ENCODE measurements around the gene INSYN1. TPM values are rescaled to one million over a fixed set of nuclear protein-coding genes. Genes with fewer than 3 reads are reported as not detected.

Gene INSYN1
- total and polyA plus RNA-seq, 2 of the 13 experiments (the other 11 are each of a cell fraction or from before 2014, with no cell fraction given), result not detected

DNA sequence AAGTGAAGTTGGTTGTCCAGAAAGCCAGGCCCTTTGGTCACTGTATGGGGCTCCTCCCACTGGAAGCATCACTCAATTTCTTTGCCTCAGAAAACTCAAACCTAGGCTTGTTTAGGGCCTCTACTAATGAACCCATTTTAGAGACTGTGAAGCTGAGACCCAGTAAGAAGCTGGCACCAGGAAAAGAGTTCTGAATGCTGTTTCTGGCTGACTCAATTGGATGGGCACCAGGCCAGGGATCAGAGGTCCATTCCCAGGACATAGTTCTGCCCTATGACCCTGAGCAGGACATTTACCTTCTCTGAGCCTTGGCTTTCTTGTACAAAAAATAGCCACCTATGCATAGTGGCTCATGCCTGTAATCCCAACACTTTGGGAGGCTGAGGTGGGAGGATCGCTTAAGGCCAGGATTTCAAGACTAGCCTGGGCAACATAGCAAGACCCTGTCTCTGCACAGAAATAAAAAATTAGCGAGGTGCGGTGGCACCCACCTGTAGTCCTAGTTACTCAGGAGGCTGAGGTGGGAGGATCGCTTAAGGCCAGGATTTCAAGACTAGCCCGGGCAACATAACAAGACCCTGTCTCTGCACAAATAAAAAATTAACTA lies 38.4 kb downstream of the INSYN1 start (continued):
- no peak for TF ChIP-seq ZBTB38 (CRISPR knock-in tag; IDR thresholded peaks at IDR 0.05)

DNA sequence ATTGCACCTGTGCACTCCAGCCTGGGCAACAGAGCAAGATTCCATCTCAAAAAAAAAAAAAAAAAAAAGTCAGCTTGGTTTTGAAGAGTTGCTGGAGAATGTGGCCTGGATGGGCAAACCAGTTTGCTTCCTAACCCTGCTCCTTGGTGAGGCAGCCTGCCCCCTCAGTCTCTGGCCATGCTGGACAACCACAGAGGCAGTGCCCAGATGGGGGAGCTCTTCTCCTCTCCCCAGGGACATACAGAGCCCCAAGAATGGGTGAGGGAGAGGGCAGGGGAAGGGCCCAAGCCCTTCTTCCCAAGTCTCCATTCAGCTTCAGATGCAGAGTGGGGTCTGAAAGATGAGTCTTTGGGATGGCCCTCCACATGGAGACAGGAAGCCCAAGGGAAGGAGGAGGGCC lies 41.0 kb downstream of the INSYN1 start:
- no peaks in the 10 kb centered on the region for H3K4me1 ChIP-seq (ENCODE audit: insufficient read depth, low read length)
- H3K9me3 ChIP-seq (ENCODE audit: low read length), result no peaks in the 10 kb centered on the region
- H3K27ac ChIP-seq (ENCODE audit: extremely low read length, insufficient read depth, low read length), result no peak overlapping the region
- POLR2A ChIA-PET, result no interaction called here
- H3K79me2 ChIP-seq (ENCODE audit: insufficient read depth, low read length), result no peaks in the 10 kb centered on the region
- DNase-seq (ENCODE audit: low spot score) (no peak), ATAC-seq (peak; percentile 23; the same call in 1 of the 3 replicates), FAIRE-seq (no peak)
- peaks cover 5 to 34% of the 10 kb centered on the region in 2 experiments for H3K36me3 ChIP-seq (replicated peaks in 1 of 2; ENCODE audit: control insufficient read depth in 1 of 2, insufficient read depth in 2 of 2, low read length in 2 of 2)
- in situ Hi-C loops (cut with HindIII; ENCODE audit: extremely low pct_ligation_motif_present, low pct_unique_long_range_greater_than_20kb), result no loop called here
- no peaks in the 10 kb centered on the region for H3K27me3 ChIP-seq (ENCODE audit: control insufficient read depth in 1 of 2, insufficient read depth in 2 of 2, low read length in 2 of 2)
- no peak overlapping the region for H3K4me2 ChIP-seq (ENCODE audit: low read depth, low read length)
- no peak overlapping the region for H3K9ac ChIP-seq (ENCODE audit: insufficient read depth, low read depth, low read length)
- H4K20me1 ChIP-seq (ENCODE audit: insufficient read depth, low read length), result no peaks in the 10 kb centered on the region
- BruUV-seq (replicated peaks), result no TSS peak
- H2AFZ ChIP-seq (ENCODE audit: low read length), result no peak overlapping the region
- intact Hi-C loops (cut with micrococcal nuclease; ENCODE audit: unreplicated experiment), result no loop called here
- no peak for TF ChIP-seq ZNF235 (CRISPR knock-in tag; IDR thresholded peaks at IDR 0.05; ENCODE audit: borderline replicate concordance)
- peak; percentile 15; the same call in 1 of the 2 replicates for TF ChIP-seq STAG1 (CRISPR knock-in tag; IDR thresholded peaks at IDR 0.05)
- TF ChIP-seq, protein P1, sequence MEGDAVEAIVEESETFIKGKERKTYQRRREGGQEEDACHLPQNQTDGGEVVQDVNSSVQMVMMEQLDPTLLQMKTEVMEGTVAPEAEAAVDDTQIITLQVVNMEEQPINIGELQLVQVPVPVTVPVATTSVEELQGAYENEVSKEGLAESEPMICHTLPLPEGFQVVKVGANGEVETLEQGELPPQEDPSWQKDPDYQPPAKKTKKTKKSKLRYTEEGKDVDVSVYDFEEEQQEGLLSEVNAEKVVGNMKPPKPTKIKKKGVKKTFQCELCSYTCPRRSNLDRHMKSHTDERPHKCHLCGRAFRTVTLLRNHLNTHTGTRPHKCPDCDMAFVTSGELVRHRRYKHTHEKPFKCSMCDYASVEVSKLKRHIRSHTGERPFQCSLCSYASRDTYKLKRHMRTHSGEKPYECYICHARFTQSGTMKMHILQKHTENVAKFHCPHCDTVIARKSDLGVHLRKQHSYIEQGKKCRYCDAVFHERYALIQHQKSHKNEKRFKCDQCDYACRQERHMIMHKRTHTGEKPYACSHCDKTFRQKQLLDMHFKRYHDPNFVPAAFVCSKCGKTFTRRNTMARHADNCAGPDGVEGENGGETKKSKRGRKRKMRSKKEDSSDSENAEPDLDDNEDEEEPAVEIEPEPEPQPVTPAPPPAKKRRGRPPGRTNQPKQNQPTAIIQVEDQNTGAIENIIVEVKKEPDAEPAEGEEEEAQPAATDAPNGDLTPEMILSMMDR (CRISPR knock-in tag; IDR thresholded peaks at IDR 0.05), result peak; percentile 43
- TF ChIP-seq HNRNPK (IDR thresholded peaks at IDR 0.05; ENCODE audit: low read depth, low read length, poor library complexity, severe bottlenecking), result no peak
- TF ChIP-seq FOXK1 (CRISPR knock-in tag; IDR thresholded peaks at IDR 0.05; ENCODE audit: borderline replicate concordance, low read depth), result no peak
- TF ChIP-seq SP2 (CRISPR knock-in tag; IDR thresholded peaks at IDR 0.05), result no peak
- TF ChIP-seq ZNF749 (CRISPR knock-in tag; IDR thresholded peaks at IDR 0.05; ENCODE audit: borderline replicate concordance), result no peak
- H3K4me3 ChIP-seq (replicated peaks in 1 of 3; ENCODE audit: insufficient read depth in 1 of 3, low read depth in 2 of 3, low read length in 3 of 3), result no peak overlapping the region
- CTCF ChIA-PET (ENCODE audit: low intra/inter-chr PET ratio, low total read pairs), result no interaction called here

Measured in HepG2 (cell line).